Measurements from ENCODE around the gene OSBPL3.

The OSBPL3 gene

GRCh38 chr7:25002786-25003185, 22.8 kb upstream of the OSBPL3 start:
- peaks cover 3% of the 10 kb centered on the region for H3K36me3 Mint-ChIP-seq (ENCODE audit: insufficient read depth)
- H3K4me1 Mint-ChIP-seq (ENCODE audit: low read depth in 2 of 2) = no peaks in the 10 kb centered on the region
- ATAC-seq (replicated peaks) (no peak), DNase-seq (no peak)
- no peak overlapping the region for H3K27ac Mint-ChIP-seq
- H3K9me3 Mint-ChIP-seq = peaks cover 9 to 13% of the 10 kb centered on the region in 2 donors
- peaks cover 0 to 16% of the 10 kb centered on the region in 2 donors for H3K27me3 Mint-ChIP-seq
- H3K4me3 Mint-ChIP-seq = no peak overlapping the region

DNA sequence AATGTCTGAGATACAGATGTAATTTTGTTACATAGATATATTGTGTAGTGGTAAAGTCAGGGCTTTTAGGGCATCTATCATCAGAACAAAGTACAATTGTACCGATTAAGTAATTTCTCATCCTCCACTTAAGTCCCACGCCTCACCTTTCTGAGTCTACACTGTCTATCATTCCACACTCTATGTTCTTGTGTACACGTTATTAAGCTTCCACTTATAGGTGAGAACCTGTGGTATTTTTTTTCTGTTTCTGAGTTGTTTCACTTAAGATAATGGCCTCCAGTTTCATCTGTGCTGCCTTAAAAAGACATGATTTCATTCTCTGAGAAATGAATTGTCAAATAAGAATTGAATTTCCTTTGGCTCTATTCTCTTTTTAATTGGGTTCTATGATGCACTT, 15.5 kb upstream of the OSBPL3 start:
- Mint-ChIP-seq H3K36me3 (ENCODE audit: insufficient read depth) (no peaks in the 10 kb centered on the region), H3K27ac (no peak overlapping the region), H3K9me3 (peaks cover 6% of the 10 kb centered on the region in 2 donors), H3K4me3 (no peak overlapping the region), H3K4me1 (ENCODE audit: low read depth in 2 of 2) (no peaks in the 10 kb centered on the region), H3K27me3 (peaks cover 0 to 10% of the 10 kb centered on the region in 2 donors)
- ATAC-seq (replicated peaks) (no peak), DNase-seq (no peak)

GRCh38 chr7:24992314-24992713, 12.3 kb upstream of the OSBPL3 start:
- H3K4me1 Mint-ChIP-seq (ENCODE audit: low read depth in 2 of 2) = no peaks in the 10 kb centered on the region
- H3K27ac Mint-ChIP-seq = no peak overlapping the region
- H3K36me3 Mint-ChIP-seq (ENCODE audit: insufficient read depth) = no peaks in the 10 kb centered on the region
- DNase-seq = no peak
- no peaks in the 10 kb centered on the region for H3K9me3 Mint-ChIP-seq
- no peak for ATAC-seq (replicated peaks)
- H3K4me3 Mint-ChIP-seq = no peak overlapping the region
- no peaks in the 10 kb centered on the region for H3K27me3 Mint-ChIP-seq

DNA sequence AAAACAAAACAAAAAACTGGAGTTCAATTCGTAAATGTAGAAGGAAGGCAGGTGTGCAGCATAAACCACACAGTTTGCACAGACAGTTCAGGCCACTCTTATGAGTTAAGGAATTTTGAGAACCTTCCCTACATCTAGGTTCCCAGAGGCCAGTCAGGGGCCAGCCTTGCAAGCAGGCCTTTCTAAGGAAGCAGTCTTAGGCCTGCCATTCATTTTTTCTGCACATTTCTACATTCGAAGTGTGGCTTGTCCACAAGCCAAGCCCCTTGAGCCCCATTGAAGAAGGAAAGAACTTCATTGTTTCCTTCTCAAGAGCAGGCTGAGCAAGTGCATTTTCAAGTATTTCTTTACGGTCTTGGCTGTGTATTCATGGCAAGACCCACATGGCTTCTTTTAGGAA, 11.4 kb upstream of the OSBPL3 start:
- H3K9me3 Mint-ChIP-seq = no peaks in the 10 kb centered on the region

GRCh38 chr7:24987331-24987842, 7.4 kb upstream of the OSBPL3 start:
- Mint-ChIP-seq H3K36me3 (ENCODE audit: insufficient read depth) (peaks cover 3% of the 10 kb centered on the region), H3K9me3 (no peaks in the 10 kb centered on the region), H3K4me1 (ENCODE audit: low read depth in 2 of 2) (peaks cover 0 to 2% of the 10 kb centered on the region in 2 donors), H3K27me3 (no peaks in the 10 kb centered on the region), H3K27ac (no peak overlapping the region), H3K4me3 (no peak overlapping the region)
- ATAC-seq (replicated peaks) = no peak
- DNase-seq = no peak

More for the DNA sequence above, 11.4 kb upstream of the OSBPL3 start:
- no peak overlapping the region for H3K4me3 Mint-ChIP-seq
- H3K27me3 Mint-ChIP-seq = no peaks in the 10 kb centered on the region
- DNase-seq (no peak), ATAC-seq (replicated peaks) (no peak)
- peak overlapping the region in 1 of 2 donors; percentile 60 for H3K27ac Mint-ChIP-seq
- peaks cover under 1% of the 10 kb centered on the region for H3K36me3 Mint-ChIP-seq (ENCODE audit: insufficient read depth)
- no peaks in the 10 kb centered on the region for H3K4me1 Mint-ChIP-seq (ENCODE audit: low read depth in 2 of 2)

- H3K4me1 Mint-ChIP-seq (ENCODE audit: low read depth in 2 of 2) = peaks cover 23 to 37% of the 10 kb centered on the region in 2 donors
- H3K27ac Mint-ChIP-seq = no peak overlapping the region
- H3K4me3 Mint-ChIP-seq = no peak overlapping the region
- no peaks in the 10 kb centered on the region for H3K9me3 Mint-ChIP-seq
- ATAC-seq (replicated peaks) = no peak
- no peaks in the 10 kb centered on the region for H3K27me3 Mint-ChIP-seq
- peaks cover 10% of the 10 kb centered on the region for H3K36me3 Mint-ChIP-seq (ENCODE audit: insufficient read depth)
- no peak for DNase-seq
These were observed 2.9 kb upstream of the OSBPL3 start for GRCh38 chr7:24982917-24983316.

DNA sequence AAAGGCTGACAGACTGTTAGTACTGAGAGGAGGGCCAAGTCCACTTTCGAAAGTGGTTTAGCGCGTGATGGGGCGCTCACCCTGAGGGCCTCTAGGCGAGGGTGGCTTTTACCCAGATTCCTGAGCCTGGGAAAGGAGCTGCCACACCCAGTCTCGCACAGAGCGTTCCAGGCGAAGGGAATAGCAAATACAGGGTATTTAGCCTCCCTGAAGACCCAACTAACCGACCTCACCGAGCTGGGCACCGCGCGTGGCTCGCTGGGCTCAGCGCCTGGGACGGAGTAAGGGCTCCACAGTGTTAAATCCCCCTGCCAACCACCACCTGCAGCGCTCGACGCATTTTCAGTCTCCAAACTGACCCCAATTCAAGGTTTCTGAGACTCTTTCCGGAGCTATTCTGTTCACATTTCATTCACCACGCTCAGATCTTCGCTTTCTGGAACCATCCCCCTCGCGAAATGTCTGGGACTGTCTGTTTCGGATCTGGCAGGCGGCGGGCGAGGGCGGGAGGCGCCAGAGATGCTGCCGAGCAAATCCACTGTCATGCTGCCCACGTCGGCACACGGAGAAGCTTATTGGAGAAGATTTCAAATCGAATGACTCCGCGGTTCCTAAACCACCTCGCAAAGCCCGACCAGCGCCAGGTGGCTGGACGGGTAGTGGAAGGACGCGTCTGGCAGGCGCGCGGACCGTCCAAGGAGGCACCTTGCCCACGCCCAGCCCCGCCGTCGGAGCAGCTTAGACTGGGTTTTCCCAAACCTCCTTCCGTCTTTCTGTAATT, 1.4 kb upstream of the OSBPL3 start:
- Mint-ChIP-seq H3K36me3 (ENCODE audit: insufficient read depth) (peaks cover 9% of the 10 kb centered on the region), H3K27ac (peak overlapping the region; percentile 91 to 95), H3K4me1 (ENCODE audit: low read depth in 2 of 2) (peaks cover 34 to 49% of the 10 kb centered on the region in 2 donors), H3K4me3 (peak overlapping the region; percentile 85 to 97), H3K9me3 (no peaks in the 10 kb centered on the region), H3K27me3 (no peaks in the 10 kb centered on the region)
- peak; percentile 26 to 34 (median 34) for DNase-seq
- no peak for ATAC-seq (replicated peaks)

DNA sequence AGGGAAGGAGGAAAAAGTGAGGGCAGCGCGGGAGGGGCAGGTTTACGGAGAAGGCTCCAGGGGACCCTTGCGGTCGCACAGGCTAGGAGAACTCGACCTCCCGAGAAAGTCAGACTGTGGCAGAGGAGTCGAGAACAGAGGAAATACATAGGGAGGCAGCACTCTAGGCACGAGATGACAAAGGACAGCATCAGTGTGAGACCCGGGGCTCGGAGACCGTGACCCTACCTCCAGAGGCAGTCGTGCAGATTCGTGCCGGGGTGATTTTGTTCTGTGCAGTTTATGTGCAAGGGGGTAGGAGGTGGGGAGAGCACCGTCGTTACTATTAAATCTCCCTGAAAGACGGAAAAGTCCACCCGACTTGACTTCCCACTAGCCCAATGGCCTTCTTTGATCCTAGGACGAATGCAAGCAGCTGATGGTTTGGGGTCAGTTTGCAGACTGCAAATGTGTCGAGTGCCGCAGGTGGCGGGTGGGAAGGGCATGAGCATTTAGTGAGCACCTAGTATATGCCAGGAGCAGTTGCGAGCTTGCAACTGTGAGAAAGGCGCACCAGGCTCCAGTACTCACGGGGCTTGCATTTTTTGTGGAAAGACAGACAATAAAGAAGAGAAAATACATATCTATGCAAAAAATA, 674 bp upstream of the OSBPL3 start:
- Mint-ChIP-seq H3K27me3 (no peaks in the 10 kb centered on the region), H3K36me3 (ENCODE audit: insufficient read depth) (peaks cover 6% of the 10 kb centered on the region), H3K9me3 (no peaks in the 10 kb centered on the region), H3K4me3 (peak overlapping the region; percentile 85 to 97), H3K4me1 (ENCODE audit: low read depth in 2 of 2) (peaks cover 41 to 57% of the 10 kb centered on the region in 2 donors), H3K27ac (peak overlapping the region; percentile 91 to 95)
- DNase-seq = peak in 1 of 3 experiments; percentile 5
- peak; percentile 16 for ATAC-seq (replicated peaks)

DNA sequence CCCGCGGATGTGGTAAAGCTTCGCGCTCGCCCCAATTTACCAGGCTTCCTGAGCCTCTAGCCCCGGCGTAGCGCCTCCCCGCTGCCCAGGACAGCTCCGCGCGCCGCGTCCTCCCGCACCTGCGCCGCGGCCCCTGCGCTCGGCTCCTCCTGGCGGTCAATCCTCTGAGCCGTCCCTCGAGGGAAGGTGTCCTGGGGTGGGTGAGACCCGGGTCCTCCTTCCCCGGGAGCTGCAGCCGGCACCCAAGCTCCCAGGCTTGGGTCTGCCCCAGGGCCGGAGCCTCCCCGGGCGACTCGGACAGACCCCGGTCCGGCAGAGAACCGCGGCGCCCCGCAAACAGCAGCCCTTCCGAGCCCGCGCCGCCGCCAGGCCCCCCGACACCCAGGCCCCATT, 512 bp downstream of the OSBPL3 start:
- peak overlapping the region; percentile 85 to 97 for H3K4me3 Mint-ChIP-seq
- DNase-seq (peak; percentile 78 to 80 (median 79)), ATAC-seq (replicated peaks) (peak; percentile 68)
- H3K27me3 Mint-ChIP-seq = no peaks in the 10 kb centered on the region
- H3K27ac Mint-ChIP-seq = peak overlapping the region; percentile 91 to 94
- peaks cover 6% of the 10 kb centered on the region for H3K36me3 Mint-ChIP-seq (ENCODE audit: insufficient read depth)
- no peaks in the 10 kb centered on the region for H3K9me3 Mint-ChIP-seq
- H3K4me1 Mint-ChIP-seq (ENCODE audit: low read depth in 2 of 2) = peaks cover 49 to 68% of the 10 kb centered on the region in 2 donors

DNA sequence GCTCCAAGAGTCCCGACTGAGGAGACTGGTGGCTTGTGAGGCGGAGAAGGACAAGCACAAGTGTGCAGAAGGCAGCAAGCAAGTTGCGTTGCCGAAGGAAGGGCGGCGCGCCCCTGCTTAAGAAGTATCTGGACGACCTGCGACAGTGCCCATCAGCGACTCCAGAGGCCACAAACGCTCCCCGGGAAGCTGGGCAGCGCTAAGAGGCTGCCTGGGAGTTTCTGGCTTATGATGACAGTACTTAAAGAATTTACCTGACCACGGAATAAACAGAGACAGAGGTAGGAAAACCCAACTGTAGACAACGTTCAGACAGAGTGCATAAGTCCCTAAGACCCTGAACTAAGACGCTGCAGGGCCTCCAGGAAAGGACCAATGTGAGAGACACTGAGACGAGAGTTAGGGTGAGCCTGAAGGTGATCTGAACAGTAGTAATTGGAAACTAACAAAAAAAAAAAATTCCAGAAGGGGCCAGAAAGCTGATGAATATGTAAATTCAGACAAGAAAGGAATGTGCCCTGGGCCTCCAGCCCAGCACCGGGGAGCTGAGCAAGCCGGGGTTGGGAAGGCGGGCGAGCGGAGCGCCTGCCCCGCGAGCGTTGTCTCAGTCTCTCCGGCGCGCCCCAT, 1.0 kb downstream of the OSBPL3 start:
- no peaks in the 10 kb centered on the region for H3K9me3 Mint-ChIP-seq
- peak overlapping the region; percentile 91 to 94 for H3K27ac Mint-ChIP-seq
- DNase-seq = no peak
- peaks cover 6% of the 10 kb centered on the region for H3K36me3 Mint-ChIP-seq (ENCODE audit: insufficient read depth)
- ATAC-seq (replicated peaks) = peak; percentile 3
- peaks cover 54 to 74% of the 10 kb centered on the region in 2 donors for H3K4me1 Mint-ChIP-seq (ENCODE audit: low read depth in 2 of 2)
- H3K27me3 Mint-ChIP-seq = no peaks in the 10 kb centered on the region
- peak overlapping the region; percentile 85 to 97 for H3K4me3 Mint-ChIP-seq

DNA sequence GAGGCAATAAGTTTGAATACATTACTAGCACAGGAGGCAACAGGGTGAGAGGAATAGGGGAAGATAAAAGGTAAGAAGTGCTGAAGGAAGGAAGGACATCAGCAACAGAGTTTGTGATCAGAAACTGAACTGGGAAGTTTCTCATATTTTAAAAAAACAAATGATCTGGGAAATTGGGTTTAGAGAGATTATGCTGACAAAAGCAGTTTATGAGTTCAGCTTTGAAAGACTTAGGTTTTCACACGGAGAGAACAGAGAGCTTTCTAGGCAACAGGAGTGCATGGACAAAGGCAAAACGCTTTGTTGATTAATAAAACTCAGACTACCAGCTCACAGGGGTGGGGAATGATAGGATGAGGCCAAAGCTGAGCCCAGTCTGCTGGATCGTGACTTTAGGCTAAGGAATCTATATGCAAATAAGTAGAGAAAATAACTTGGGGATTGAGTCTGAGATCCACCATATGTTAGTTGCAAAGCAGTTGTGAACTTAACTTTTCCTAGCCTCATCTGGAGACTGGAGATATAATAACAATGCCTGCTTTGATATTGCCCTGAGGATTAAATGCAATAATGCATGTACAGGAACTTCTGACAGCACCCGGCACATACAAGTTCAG, 4.2 kb downstream of the OSBPL3 start:
- H3K4me3 Mint-ChIP-seq = peak overlapping the region in 1 of 2 donors; percentile 97
- H3K36me3 Mint-ChIP-seq (ENCODE audit: insufficient read depth) = peaks cover 6% of the 10 kb centered on the region
- no peaks in the 10 kb centered on the region for H3K9me3 Mint-ChIP-seq
- H3K4me1 Mint-ChIP-seq (ENCODE audit: low read depth in 2 of 2) = peaks cover 59 to 78% of the 10 kb centered on the region in 2 donors
- no peak for DNase-seq
- no peak for ATAC-seq (replicated peaks)
- H3K27ac Mint-ChIP-seq = no peak overlapping the region
- no peaks in the 10 kb centered on the region for H3K27me3 Mint-ChIP-seq

DNA sequence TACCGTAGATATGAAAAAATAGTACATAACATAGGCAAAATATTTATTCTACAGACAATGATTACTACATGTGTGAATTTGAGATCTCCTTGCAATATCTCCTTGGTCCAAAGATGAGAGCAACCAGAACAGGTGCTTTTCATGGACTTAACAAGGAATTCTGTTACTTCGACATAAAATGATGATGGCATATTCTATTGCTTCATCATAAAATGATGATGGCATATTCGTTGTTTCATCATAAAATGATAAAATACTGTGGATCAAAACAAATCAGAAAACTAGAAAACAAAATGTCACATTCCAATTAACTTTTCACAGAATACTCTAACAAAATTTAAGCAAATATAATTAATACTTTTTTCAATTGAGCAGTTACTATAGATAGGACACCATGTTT, 4.8 kb downstream of the OSBPL3 start:
- DNase-seq = no peak
- Mint-ChIP-seq H3K4me3 (no peak overlapping the region), H3K27me3 (no peaks in the 10 kb centered on the region), H3K27ac (no peak overlapping the region), H3K36me3 (ENCODE audit: insufficient read depth) (peaks cover 4% of the 10 kb centered on the region), H3K9me3 (no peaks in the 10 kb centered on the region), H3K4me1 (ENCODE audit: low read depth in 2 of 2) (peaks cover 58 to 76% of the 10 kb centered on the region in 2 donors)
- no peak for ATAC-seq (replicated peaks)
